HCT116 (cell line): ENCODE data around the gene TCF7L1. TPM values are rescaled to one million over a fixed set of nuclear protein-coding genes. Genes with fewer than 3 reads are reported as not detected.

Source experiments
- ATAC-seq: fragments of 200-7000 bp; cut with Tn5 transposase; 2 replicates; pipeline ENCODE4 v1.9.1; 2020; ENCODE audit warnings: mild to moderate bottlenecking, moderate library complexity
- BruUV-seq: library from RNA; stranded (reverse); fragments of 400-500 nt; replicated peaks from 2 replicates; lab custom pipeline; 2021; lab: Mats Ljungman, UMichigan
- CTCF ChIA-PET: fragments of 300-600 bp; sonication (Branson Sonifier 250); formaldehyde crosslinking; loops from one replicate; lab custom pipeline; 2021; ENCODE audit warnings: antibody characterized with exemption; lab: Charles Lee
- POLR2A ChIA-PET: fragments of 300-600, 350-600 bp; sonication (Branson Sonifier 250); formaldehyde crosslinking; loops from one replicate; lab custom pipeline; 2021; ENCODE audit warnings: antibody characterized with exemption; lab: Charles Lee
- RAD21 ChIA-PET, 2 experiments: fragments of 300-600 bp; sonication (Branson Sonifier 250); formaldehyde crosslinking; loops; one replicate each; lab custom pipeline; 2023; ENCODE audit warnings: low total read pairs in 2 of 2; ENCODE audit not compliant: uncharacterized antibody in 2 of 2, unreplicated experiment in 2 of 2, low non-redundant PET in 1 of 2; lab: Charles Lee
- DNase-seq: peaks from one replicate; pipeline ENCODE4 v3.0.0-alpha.2; 2010; ENCODE audit warnings: low read depth, low spot score
- H2AFZ ChIP-seq: fragments of 200-600 bp; shearing (Covaris generic), sonication (generic); 2 replicates; pipeline ENCODE4 v1.6.1; 2017; ENCODE audit warnings: low read depth, mixed run types, mixed read lengths, antibody characterized with exemption, low read length; ENCODE audit not compliant: poor library complexity, severe bottlenecking
- H3K27ac ChIP-seq: 2 replicates; pipeline ENCODE4 v1.5.1; 2012; ENCODE audit warnings: low read depth, low read length
- H3K27me3 ChIP-seq: fragments of 200-600 bp; sonication (generic); 2 replicates; pipeline ENCODE4 v1.6.1; 2016; ENCODE audit warnings: mixed run types, low read length, mixed read lengths; ENCODE audit not compliant: insufficient read depth
- H3K36me3 ChIP-seq, 2 experiments: fragments of 200-500 bp in 1 of 2; fragments of 200-600 bp in 1 of 2; sonication (Bioruptor generic) in 1 of 2; sonication (generic) in 1 of 2; 2 replicates each; pipeline versions ENCODE4 v1.5.1 to v1.6.1; 2014 to 2016; ENCODE audit warnings: low read length in 2 of 2, inconsistent platforms in 1 of 2, mixed read lengths in 1 of 2, mixed run types in 1 of 2; ENCODE audit not compliant: insufficient read depth in 2 of 2, control insufficient read depth in 1 of 2
- H3K4me1 ChIP-seq, 2 experiments: fragments of 200-600 bp in 1 of 2; sonication (generic) in 1 of 2; 2 replicates each; pipeline versions ENCODE4 v1.5.1 to v1.6.1; 2012 to 2017; ENCODE audit warnings: low read length in 2 of 2, inconsistent platforms in 1 of 2, mild to moderate bottlenecking in 1 of 2, mixed read lengths in 1 of 2, mixed run types in 1 of 2, moderate library complexity in 1 of 2; ENCODE audit not compliant: insufficient read depth in 2 of 2, control insufficient read depth in 1 of 2
- H3K4me2 ChIP-seq: fragments of 200-600 bp; sonication (generic); 2 replicates; pipeline ENCODE4 v1.6.1; 2017; ENCODE audit warnings: mixed run types, low read length, mixed read lengths
- H3K4me3 ChIP-seq, 2 experiments: fragments of 200-600 bp in 1 of 2; sonication (generic) in 1 of 2; replicated peaks in 1 of 2; 2 replicates each; pipeline ENCODE4 v1.5.1; 2011 to 2016; ENCODE audit warnings: low read length in 2 of 2, control low read depth in 1 of 2, low read depth in 1 of 2, mild to moderate bottlenecking in 1 of 2, mixed read lengths in 1 of 2, mixed run types in 1 of 2
- H3K79me2 ChIP-seq: fragments of 200-600 bp; sonication (generic); 2 replicates; pipeline ENCODE4 v1.6.1; 2017; ENCODE audit warnings: mild to moderate bottlenecking, mixed run types, low read length, moderate library complexity, mixed read lengths; ENCODE audit not compliant: insufficient read depth
- H3K9ac ChIP-seq: fragments of 200-600 bp; sonication (generic); 2 replicates; pipeline ENCODE4 v1.6.1; 2016; ENCODE audit warnings: low read length, mixed read lengths
- H3K9me2 ChIP-seq: fragments of 200-600 bp; sonication (generic), shearing (Covaris generic); 2 replicates; pipeline ENCODE4 v1.6.1; 2017; ENCODE audit warnings: mixed run types, mild to moderate bottlenecking, moderate library complexity; ENCODE audit not compliant: insufficient read depth
- H3K9me3 ChIP-seq, 2 experiments: fragments of 200-500 bp in 1 of 2; fragments of 200-600 bp in 1 of 2; sonication (Bioruptor generic) in 1 of 2; sonication (generic) in 1 of 2; 2 replicates each; pipeline ENCODE4 v1.6.1; 2014 to 2017; ENCODE audit warnings: low read length in 2 of 2, mixed read lengths in 2 of 2, inconsistent platforms in 1 of 2, low read depth in 1 of 2, mild to moderate bottlenecking in 1 of 2, mixed run types in 1 of 2, moderate library complexity in 1 of 2; ENCODE audit not compliant: control insufficient read depth in 1 of 2, insufficient read depth in 1 of 2
- H4K20me1 ChIP-seq: fragments of 200-600 bp; sonication (generic), shearing (Covaris generic); 2 replicates; pipeline ENCODE4 v1.6.1; 2017; ENCODE audit warnings: mixed run types, mild to moderate bottlenecking, moderate library complexity; ENCODE audit not compliant: insufficient read depth
- CEBPB ChIP-seq: IDR thresholded peaks from 2 replicates; pipeline ENCODE4 v1.6.1; 2012; ENCODE audit warnings: low read depth
- RAD21 ChIP-seq: IDR thresholded peaks from 2 replicates; pipeline ENCODE4 v1.6.1; 2012; ENCODE audit warnings: low read depth, mild to moderate bottlenecking
- SIN3A ChIP-seq: IDR thresholded peaks from 2 replicates; pipeline ENCODE4 v1.6.1; 2012; ENCODE audit warnings: low read depth
- ZNF274 ChIP-seq: fragments of 200-500 bp; sonication (Bioruptor generic); IDR thresholded peaks from 2 replicates; pipeline ENCODE4 v1.6.1; 2014; ENCODE audit warnings: mild to moderate bottlenecking, low read depth, low read length, inconsistent platforms
- intact Hi-C: fragments of 100-400 bp; cut with micrococcal nuclease; formaldehyde crosslinking; loops from 2 replicates; pipeline ENCODE4 v1.10.0; 2022
- total RNA-seq: library from RNA; stranded (reverse); gene quantifications from one replicate; pipeline ENCODE4 v1.2.1, GENCODE V29; 2021; ENCODE audit not compliant: unreplicated experiment
- TF ChIP-seq, protein P1 (sequence below), 3 experiments: fragments of 200-600 bp in 1 of 3; sonication (generic) in 1 of 3; IDR thresholded peaks in 2 of 3; conservative IDR thresholded peaks in 1 of 3; 2 replicates each; pipeline ENCODE4 v1.5.1; 2012 to 2017; ENCODE audit warnings: low read depth in 2 of 3, low read length in 2 of 3, antibody characterized with exemption in 1 of 3, borderline replicate concordance in 1 of 3, control low read depth in 1 of 3, mild to moderate bottlenecking in 1 of 3, mixed read lengths in 1 of 3, mixed run types in 1 of 3, moderate library complexity in 1 of 3; ENCODE audit not compliant: insufficient read depth in 1 of 3

TCF7L1 gene
- total RNA-seq, 1 experiment from 2014 or later: 10.3 TPM

DNA sequence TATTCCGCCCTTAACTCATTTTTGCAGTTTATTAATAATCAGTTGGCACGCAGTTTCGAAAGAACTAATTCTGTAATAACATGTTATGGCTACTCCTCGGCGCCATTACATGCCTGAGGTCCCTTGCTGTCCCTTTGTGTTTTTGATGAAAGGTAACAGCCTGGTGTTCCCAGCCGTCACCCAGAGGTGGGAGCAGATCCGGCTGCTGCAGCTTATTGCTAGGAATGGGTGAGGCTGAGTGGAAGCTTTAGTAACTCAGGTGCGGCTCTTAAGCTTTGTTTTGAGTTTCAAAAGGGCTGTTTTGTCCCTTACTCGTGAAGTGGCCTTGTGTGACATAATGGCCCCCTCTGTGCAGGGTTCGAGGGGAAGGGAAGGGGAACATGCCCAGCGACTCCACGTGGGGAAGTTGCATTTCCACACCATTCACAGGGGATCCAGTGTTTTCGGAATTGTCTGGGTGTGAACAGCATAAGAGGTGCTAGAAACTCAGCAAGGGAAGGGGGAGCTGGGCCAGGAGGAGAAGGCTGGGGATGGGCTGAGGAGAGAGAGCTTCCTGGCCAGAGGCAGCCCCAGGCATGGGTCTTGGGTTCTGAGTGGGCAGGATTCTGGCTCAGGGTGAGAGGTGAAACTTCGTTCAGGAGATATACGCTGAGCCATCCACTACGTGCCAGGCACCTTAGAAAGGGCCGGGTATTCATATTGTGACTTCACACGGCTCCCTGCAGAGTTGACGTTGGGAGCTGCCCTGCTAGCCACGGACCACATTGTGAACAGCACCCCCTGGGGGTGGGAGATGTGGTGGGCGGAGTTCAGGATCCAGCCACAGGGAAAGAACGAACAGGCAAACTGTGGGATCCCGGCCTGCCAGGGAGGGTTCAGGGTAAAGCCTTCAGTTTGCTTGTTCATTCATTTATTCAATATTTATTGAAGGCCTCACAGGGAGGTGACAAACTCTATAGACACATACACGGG is 110.2 kb downstream of the TCF7L1 start:
- Histone ChIP-seq H3K4me1 (peaks cover 3 to 5% of the 10 kb centered on the region in 2 experiments), H3K9ac (no peak overlapping the region), H3K79me2 (no peaks in the 10 kb centered on the region), H3K4me2 (no peak overlapping the region), H3K27me3 (no peaks in the 10 kb centered on the region), H3K36me3 (no peaks in the 10 kb centered on the region), H3K27ac (no peak overlapping the region), H4K20me1 (no peaks in the 10 kb centered on the region), H3K9me3 (no peaks in the 10 kb centered on the region), H3K9me2 (no peaks in the 10 kb centered on the region), H2AFZ (no peak overlapping the region), H3K4me3 (no peak overlapping the region)
- DNase-seq (no peak), ATAC-seq (peak; percentile 88)
- ChIA-PET POLR2A (no interaction called here), RAD21 (no interaction called here), CTCF (interaction anchor here (0.7 to 1.2 kb wide), 3 partner anchors 13 to 110 kb away, joined by 3 read pairs; partner anchors contain the start of gene TCF7L1)
- TF ChIP-seq, protein P1, sequence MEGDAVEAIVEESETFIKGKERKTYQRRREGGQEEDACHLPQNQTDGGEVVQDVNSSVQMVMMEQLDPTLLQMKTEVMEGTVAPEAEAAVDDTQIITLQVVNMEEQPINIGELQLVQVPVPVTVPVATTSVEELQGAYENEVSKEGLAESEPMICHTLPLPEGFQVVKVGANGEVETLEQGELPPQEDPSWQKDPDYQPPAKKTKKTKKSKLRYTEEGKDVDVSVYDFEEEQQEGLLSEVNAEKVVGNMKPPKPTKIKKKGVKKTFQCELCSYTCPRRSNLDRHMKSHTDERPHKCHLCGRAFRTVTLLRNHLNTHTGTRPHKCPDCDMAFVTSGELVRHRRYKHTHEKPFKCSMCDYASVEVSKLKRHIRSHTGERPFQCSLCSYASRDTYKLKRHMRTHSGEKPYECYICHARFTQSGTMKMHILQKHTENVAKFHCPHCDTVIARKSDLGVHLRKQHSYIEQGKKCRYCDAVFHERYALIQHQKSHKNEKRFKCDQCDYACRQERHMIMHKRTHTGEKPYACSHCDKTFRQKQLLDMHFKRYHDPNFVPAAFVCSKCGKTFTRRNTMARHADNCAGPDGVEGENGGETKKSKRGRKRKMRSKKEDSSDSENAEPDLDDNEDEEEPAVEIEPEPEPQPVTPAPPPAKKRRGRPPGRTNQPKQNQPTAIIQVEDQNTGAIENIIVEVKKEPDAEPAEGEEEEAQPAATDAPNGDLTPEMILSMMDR (IDR thresholded peaks at IDR 0.05 in 2 of 3, conservative IDR thresholded peaks at IDR 0.05 in 1 of 3; ENCODE audit: borderline replicate concordance in 1 of 3, insufficient read depth in 1 of 3, low read depth in 2 of 3, low read length in 2 of 3): peak; percentile 16 to 60 (median 56); a peak in 4 of 6 replicates
- TF ChIP-seq SIN3A: no peak
- intact Hi-C loops: no loop called here
- BruUV-seq: no TSS peak

DNA sequence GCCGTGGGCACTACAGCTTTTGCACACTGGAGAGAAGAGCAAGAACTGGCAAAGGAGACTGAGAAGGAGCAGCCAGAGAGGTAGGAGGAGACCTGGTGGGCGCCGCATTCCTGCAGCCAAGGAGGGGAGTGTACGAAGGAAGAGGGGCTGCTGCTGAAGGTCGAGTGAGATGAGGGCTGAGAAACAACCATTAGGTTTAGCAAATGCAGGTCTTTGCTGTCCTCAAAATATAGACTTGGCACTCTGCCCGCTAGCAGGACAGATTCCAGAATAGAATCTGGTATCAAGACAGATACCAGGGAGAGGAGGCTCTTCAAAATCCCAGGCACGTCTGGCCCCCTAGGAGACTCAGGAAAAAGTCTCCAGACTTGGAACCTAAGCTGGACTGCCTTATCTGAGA is 111.6 kb downstream of the TCF7L1 start:
- RAD21 ChIA-PET: no interaction called here
- no TSS peak for BruUV-seq
- DNase-seq: no peak
- no peaks in the 10 kb centered on the region for H4K20me1 ChIP-seq
- no peaks in the 10 kb centered on the region for H3K27me3 ChIP-seq
- H3K36me3 ChIP-seq: no peaks in the 10 kb centered on the region
- no peak overlapping the region for H3K4me2 ChIP-seq
- H2AFZ ChIP-seq: no peak overlapping the region
- no peak overlapping the region for H3K27ac ChIP-seq
- H3K4me3 ChIP-seq: no peak overlapping the region
- CTCF ChIA-PET: no interaction called here
- H3K9ac ChIP-seq: no peak overlapping the region
- peaks cover 14 to 15% of the 10 kb centered on the region in 2 experiments for H3K4me1 ChIP-seq
- intact Hi-C loops: no loop called here
- POLR2A ChIA-PET: no interaction called here
- no peak for ATAC-seq
- no peaks in the 10 kb centered on the region for H3K79me2 ChIP-seq
- TF ChIP-seq RAD21 (no peak), CEBPB (no peak), ZNF274 (no peak)
- no peaks in the 10 kb centered on the region for H3K9me2 ChIP-seq
- H3K9me3 ChIP-seq: no peaks in the 10 kb centered on the region
